Osteocyte (in vitro differentiated cells): Measurements from ENCODE around the gene EPHA3. TPM values are rescaled to one million over a fixed set of nuclear protein-coding genes. Genes with fewer than 3 reads are reported as not detected.

Experiments
- DNase-seq: peaks from one replicate; pipeline ENCODE4 v3.0.0; 2021; ENCODE audit warnings: mixed read lengths; ENCODE audit not compliant: unreplicated experiment; ENCODE audit errors: extremely low spot score
- H3K27ac Mint-ChIP-seq: one replicate; pipeline ENCODE4 v1.8.0; 2021; ENCODE audit warnings: mild to moderate bottlenecking, mixed read lengths; ENCODE audit not compliant: unreplicated experiment
- H3K27me3 Mint-ChIP-seq: one replicate; pipeline ENCODE4 v1.8.0; 2021; ENCODE audit warnings: mixed read lengths; ENCODE audit not compliant: unreplicated experiment
- H3K36me3 Mint-ChIP-seq: one replicate; pipeline ENCODE4 v1.8.0; 2021; ENCODE audit warnings: mixed read lengths; ENCODE audit not compliant: unreplicated experiment
- H3K4me1 Mint-ChIP-seq: one replicate; pipeline ENCODE4 v1.8.0; 2021; ENCODE audit warnings: mixed read lengths; ENCODE audit not compliant: unreplicated experiment
- H3K4me3 Mint-ChIP-seq: one replicate; pipeline ENCODE4 v1.8.0; 2021; ENCODE audit warnings: mild to moderate bottlenecking, moderate library complexity, mixed read lengths; ENCODE audit not compliant: unreplicated experiment
- H3K9me3 Mint-ChIP-seq: one replicate; pipeline ENCODE4 v1.8.0; 2021; ENCODE audit warnings: mixed read lengths; ENCODE audit not compliant: unreplicated experiment
- total RNA-seq: library from RNA; stranded (reverse); gene quantifications from 2 replicates; pipeline ENCODE4 v1.2.1, GENCODE V29; 2021
- TF ChIP-seq, protein P1 (sequence below): fragments of 200-600 bp; sonication (generic); IDR thresholded peaks from 2 replicates; pipeline ENCODE4 v1.5.0; 2021; ENCODE audit warnings: antibody characterized with exemption, mild to moderate bottlenecking, moderate library complexity

Gene EPHA3
- total RNA-seq, 1 donor from 2014 or later: 0.94 TPM

DNA sequence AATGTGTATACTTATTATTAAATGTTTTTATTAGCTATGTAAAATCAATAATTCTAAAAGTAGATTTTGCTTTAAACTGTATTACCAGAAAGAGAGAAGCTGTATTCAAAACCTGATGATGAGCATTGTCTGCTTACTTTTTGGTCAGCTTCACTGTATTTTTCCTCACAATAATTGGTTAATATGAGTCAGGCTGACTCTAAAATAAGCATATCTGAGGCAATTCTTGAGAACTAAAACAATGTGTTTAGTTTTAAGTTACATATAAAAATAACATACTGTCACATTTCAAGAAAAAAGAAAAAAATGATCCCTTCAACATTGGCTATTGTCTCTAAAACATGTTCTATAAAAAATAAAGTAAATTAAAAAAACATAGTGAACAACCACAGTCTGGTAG lies 66.1 kb downstream of the EPHA3 start:
- Mint-ChIP-seq H3K27ac (no peak overlapping the region), H3K9me3 (no peaks in the 10 kb centered on the region), H3K36me3 (no peaks in the 10 kb centered on the region), H3K27me3 (peaks cover 17% of the 10 kb centered on the region), H3K4me1 (peaks cover 11% of the 10 kb centered on the region), H3K4me3 (no peak overlapping the region)
- TF ChIP-seq, protein P1, sequence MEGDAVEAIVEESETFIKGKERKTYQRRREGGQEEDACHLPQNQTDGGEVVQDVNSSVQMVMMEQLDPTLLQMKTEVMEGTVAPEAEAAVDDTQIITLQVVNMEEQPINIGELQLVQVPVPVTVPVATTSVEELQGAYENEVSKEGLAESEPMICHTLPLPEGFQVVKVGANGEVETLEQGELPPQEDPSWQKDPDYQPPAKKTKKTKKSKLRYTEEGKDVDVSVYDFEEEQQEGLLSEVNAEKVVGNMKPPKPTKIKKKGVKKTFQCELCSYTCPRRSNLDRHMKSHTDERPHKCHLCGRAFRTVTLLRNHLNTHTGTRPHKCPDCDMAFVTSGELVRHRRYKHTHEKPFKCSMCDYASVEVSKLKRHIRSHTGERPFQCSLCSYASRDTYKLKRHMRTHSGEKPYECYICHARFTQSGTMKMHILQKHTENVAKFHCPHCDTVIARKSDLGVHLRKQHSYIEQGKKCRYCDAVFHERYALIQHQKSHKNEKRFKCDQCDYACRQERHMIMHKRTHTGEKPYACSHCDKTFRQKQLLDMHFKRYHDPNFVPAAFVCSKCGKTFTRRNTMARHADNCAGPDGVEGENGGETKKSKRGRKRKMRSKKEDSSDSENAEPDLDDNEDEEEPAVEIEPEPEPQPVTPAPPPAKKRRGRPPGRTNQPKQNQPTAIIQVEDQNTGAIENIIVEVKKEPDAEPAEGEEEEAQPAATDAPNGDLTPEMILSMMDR: no peak
- no peak for DNase-seq

DNA sequence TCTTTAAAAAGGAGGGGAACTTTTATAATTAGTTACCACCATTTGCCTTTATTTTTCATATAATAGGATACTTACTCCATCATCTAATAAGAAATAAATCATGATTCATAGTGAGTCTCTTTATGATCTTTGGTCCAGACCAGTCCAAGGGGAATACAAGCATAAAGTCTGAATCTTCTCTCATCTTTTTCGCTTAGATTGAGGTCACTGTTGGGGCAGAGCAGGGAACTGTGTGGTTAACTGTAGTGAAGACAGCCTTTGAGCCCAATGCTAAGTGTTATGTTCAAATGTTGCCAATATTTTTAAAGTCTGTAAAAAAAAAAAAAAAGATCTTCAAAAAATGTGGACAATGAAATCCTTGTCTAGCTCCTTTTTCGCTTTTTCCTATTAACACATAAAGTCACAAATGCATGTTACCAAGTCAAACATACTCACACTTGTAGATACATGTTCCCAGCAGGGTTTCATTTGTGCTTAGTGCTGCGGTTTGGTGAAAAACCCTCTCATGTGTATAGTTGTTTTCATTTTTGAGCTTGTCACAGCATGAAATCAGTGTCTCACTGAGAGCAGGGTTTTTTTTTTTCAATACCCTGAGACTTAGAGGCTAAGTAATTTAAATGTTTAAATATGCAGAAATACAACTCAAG lies 72.1 kb downstream of the EPHA3 start:
- Mint-ChIP-seq H3K27ac (peak overlapping the region; percentile 40), H3K4me3 (no peak overlapping the region), H3K4me1 (peaks cover 19% of the 10 kb centered on the region), H3K9me3 (no peaks in the 10 kb centered on the region), H3K27me3 (peaks cover 38% of the 10 kb centered on the region), H3K36me3 (no peaks in the 10 kb centered on the region)
- DNase-seq: no peak
- TF ChIP-seq, protein P1: no peak

DNA sequence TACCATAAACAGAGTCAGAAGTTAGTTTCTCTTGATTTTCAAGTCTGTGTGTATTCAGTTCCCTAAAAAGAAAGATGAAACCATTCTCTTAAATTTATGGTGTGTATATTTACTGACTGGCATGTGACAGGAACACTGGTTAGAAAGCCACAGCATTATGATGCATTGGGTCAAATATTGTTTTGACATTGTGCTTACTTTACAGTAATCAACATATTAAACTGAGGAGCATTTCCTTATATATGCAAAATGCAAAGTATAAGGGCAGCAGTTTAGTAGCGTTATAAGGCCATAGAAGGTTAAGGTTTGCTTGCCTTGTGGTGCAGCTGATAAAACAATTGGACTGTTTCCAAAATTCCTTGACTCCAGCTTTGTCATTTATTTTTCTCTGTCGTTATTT lies 72.9 kb downstream of the EPHA3 start:
- no peak overlapping the region for H3K27ac Mint-ChIP-seq
- DNase-seq: no peak
- TF ChIP-seq, protein P1: no peak

DNA sequence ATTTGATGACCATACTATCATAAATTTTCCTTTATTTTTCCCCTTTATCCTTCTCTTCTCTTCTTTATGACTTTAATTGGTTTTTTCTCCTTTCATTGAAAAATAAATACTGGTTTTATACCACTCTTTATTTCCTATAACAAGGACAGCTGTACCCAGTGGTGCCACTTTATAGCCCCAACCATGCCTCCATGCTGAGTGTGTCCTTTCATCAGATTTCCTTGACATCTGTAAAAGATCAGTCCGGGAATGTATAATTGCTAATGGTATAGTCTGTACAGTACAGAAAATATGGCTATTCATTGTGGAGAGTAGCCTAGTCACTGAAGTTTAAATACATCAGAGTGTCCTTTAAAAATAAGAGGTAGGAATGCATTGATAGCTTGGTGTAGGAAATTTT lies 74.6 kb downstream of the EPHA3 start:
- DNase-seq: no peak
- Mint-ChIP-seq H3K27ac (no peak overlapping the region), H3K4me3 (no peak overlapping the region), H3K27me3 (peaks cover 50% of the 10 kb centered on the region), H3K4me1 (peaks cover 19% of the 10 kb centered on the region), H3K9me3 (no peaks in the 10 kb centered on the region), H3K36me3 (no peaks in the 10 kb centered on the region)
- TF ChIP-seq, protein P1: no peak

More for the DNA sequence above, 72.9 kb downstream of the EPHA3 start:
- Mint-ChIP-seq H3K4me3 (no peak overlapping the region), H3K36me3 (no peaks in the 10 kb centered on the region), H3K9me3 (no peaks in the 10 kb centered on the region), H3K27me3 (peaks cover 43% of the 10 kb centered on the region), H3K4me1 (peaks cover 19% of the 10 kb centered on the region)

DNA sequence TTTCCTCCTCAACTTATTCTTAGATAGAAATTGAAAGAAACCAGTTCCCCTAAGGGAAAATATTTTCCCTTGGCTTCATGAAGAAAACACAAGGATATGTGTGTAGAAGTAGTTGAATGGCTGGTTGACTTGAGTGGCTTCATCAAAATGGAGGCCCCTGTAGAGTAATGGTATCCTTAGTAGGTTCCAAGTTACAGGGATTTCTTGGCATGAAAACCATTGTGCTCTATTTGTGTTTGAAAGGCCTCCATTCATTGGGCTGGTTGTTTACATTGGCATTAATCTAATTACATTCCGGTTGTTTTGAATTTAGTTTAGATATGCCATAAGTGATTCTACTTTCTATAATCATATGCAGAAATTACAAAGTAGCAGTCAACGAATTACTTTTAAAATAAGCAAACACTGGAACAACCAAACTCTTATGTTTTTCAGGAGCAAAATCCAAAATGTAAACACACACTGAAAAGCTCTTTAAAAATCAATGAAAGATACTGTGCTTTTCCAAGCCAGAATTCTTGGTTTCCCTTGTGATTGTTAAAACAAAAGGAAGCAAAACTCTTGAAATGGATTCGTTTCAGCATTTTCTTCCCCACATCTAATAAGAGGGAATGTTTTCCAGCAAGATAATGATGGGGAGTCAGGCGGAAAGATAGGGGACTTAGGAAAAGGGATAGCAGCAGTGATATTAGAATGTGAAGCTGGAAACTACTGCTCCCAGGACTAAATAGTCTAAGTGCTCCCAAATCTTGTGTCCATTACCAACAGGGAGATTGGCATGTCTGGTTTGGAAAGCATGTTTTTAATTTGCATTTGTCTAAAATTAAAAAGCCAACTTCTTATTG lies 77.0 kb downstream of the EPHA3 start:
- Mint-ChIP-seq H3K4me1 (peaks cover 15% of the 10 kb centered on the region), H3K9me3 (no peaks in the 10 kb centered on the region), H3K4me3 (no peak overlapping the region), H3K27ac (no peak overlapping the region), H3K36me3 (no peaks in the 10 kb centered on the region), H3K27me3 (peaks cover 50% of the 10 kb centered on the region)
- DNase-seq: no peak
- TF ChIP-seq, protein P1: no peak
